A549 (cell line): Measurements from ENCODE around the gene RAB3GAP1. TPM values are rescaled to one million over a fixed set of nuclear protein-coding genes. Genes with fewer than 3 reads are reported as not detected.

Source experiments
- ATAC-seq, 2 experiments: fragments of 200-7000 bp in 1 of 2; fragments of >200 bp in 1 of 2; cut with Nextera tagmentation in 1 of 2; cut with Tn5 transposase in 1 of 2; 3 replicates each; pipeline versions ENCODE4 v1.8.0 to v1.9.1; 2018 to 2020; ENCODE audit warnings: mild to moderate bottlenecking in 1 of 2, moderate library complexity in 1 of 2
- CTCF ChIA-PET: fragments of 300-600 bp; sonication (Branson Sonifier 250); formaldehyde crosslinking; extraction: SDS; loops from one replicate; lab custom pipeline; 2021; ENCODE audit warnings: antibody characterized with exemption, inconsistent platforms; lab: Yijun Ruan, JAX
- POLR2A ChIA-PET: fragments of 350-600 bp; formaldehyde crosslinking; extraction: SDS; loops from one replicate; lab custom pipeline; 2021; ENCODE audit warnings: antibody characterized with exemption, inconsistent platforms; lab: Yijun Ruan, JAX
- DNase-seq, 2 experiments: peaks; one replicate each; pipeline versions ENCODE4 v3.0.0 to v3.0.0-alpha.2; 2011 to 2016; ENCODE audit warnings: low read depth in 1 of 2, low spot score in 1 of 2
- FAIRE-seq: peaks from 2 replicates; lab custom pipeline; 2011; peaks lifted over from hg19 to GRCh38; lab: Jason Lieb, UNC
- H3K27ac ChIP-seq, 2 experiments: fragments of >200 bp; sonication (Bioruptor Twin); formaldehyde crosslinking; 3 replicates each; pipeline ENCODE4 v1.5.1; 2016 to 2017
- H3K4me1 ChIP-seq: fragments of >200 bp; sonication (Bioruptor Twin); formaldehyde crosslinking; 3 replicates; pipeline ENCODE4 v1.6.1; 2016
- H3K4me2 ChIP-seq: fragments of >200 bp; sonication (Bioruptor Twin); formaldehyde crosslinking; 3 replicates; pipeline ENCODE4 v1.6.1; 2016
- H3K4me3 ChIP-seq: fragments of >200 bp; sonication (Bioruptor Twin); formaldehyde crosslinking; 3 replicates; pipeline ENCODE4 v1.5.1; 2016
- H3K9me3 ChIP-seq: fragments of >200 bp; sonication (Bioruptor Twin); formaldehyde crosslinking; 3 replicates; pipeline ENCODE4 v1.6.1; 2016
- CBX8 ChIP-seq: fragments of 200-600 bp; sonication (generic); IDR thresholded peaks from 2 replicates; pipeline ENCODE4 v1.6.1; 2016
- FOSL2 ChIP-seq, 2 experiments: fragments of 450-650 bp in 1 of 2; fragments of >200 bp in 1 of 2; sonication (Bioruptor Twin) in 1 of 2; formaldehyde crosslinking; IDR thresholded peaks; 2 replicates each; pipeline versions ENCODE4 v1.5.0 to v1.6.1; 2016 to 2020; ENCODE audit warnings: mild to moderate bottlenecking in 1 of 2, moderate library complexity in 1 of 2
- GATA3 ChIP-seq: IDR thresholded peaks from 2 replicates; pipeline ENCODE4 v1.6.1; 2012; ENCODE audit warnings: borderline replicate concordance
- HEYL ChIP-seq: fragments of 250-450 bp; sonication (Bioruptor Pico); IDR thresholded peaks from 2 replicates; pipeline ENCODE4 v1.8.0; 2021; ENCODE audit warnings: mild to moderate bottlenecking, moderate library complexity
- HOXA7 ChIP-seq: fragments of 250-450 bp; sonication (Bioruptor Pico); IDR thresholded peaks from 2 replicates; pipeline ENCODE4 v1.5.0; 2020; ENCODE audit warnings: mild to moderate bottlenecking, moderate library complexity
- NFE2L2 ChIP-seq: fragments of 150-350 bp; conservative IDR thresholded peaks from 2 replicates; pipeline ENCODE4 v1.6.1; 2014; ENCODE audit warnings: low read length
- NPAS2 ChIP-seq: fragments of 250-450 bp; sonication (Bioruptor Pico); IDR thresholded peaks from 2 replicates; pipeline ENCODE4 v1.8.0; 2022; ENCODE audit warnings: mild to moderate bottlenecking, moderate library complexity, borderline replicate concordance
- NR3C1 ChIP-seq: fragments of >200 bp; sonication (Bioruptor Twin); formaldehyde crosslinking; IDR thresholded peaks from 3 replicates; pipeline ENCODE4 v1.6.1; 2017
- PHF8 ChIP-seq: fragments of 200-600 bp; sonication (generic); IDR thresholded peaks from 2 replicates; pipeline ENCODE4 v1.6.1; 2016; ENCODE audit warnings: low read depth, mild to moderate bottlenecking, antibody characterized with exemption, moderate library complexity, borderline replicate concordance
- RAD21 ChIP-seq, 2 experiments: fragments of >200 bp in 1 of 2; sonication (Bioruptor Twin) in 1 of 2; formaldehyde crosslinking in 1 of 2; IDR thresholded peaks in 1 of 2; conservative IDR thresholded peaks in 1 of 2; 2 replicates in 1 of 2; 3 replicates in 1 of 2; pipeline ENCODE4 v1.6.1; 2012 to 2018; ENCODE audit warnings: inconsistent platforms in 1 of 2
- ZC3H11A ChIP-seq: fragments of 450-650 bp; IDR thresholded peaks from 2 replicates; pipeline ENCODE4 v1.6.1; 2014; ENCODE audit warnings: antibody characterized with exemption, mild to moderate bottlenecking
- ZFP36 ChIP-seq: fragments of 450-650 bp; IDR thresholded peaks from 2 replicates; pipeline ENCODE4 v1.6.1; 2014; ENCODE audit warnings: borderline replicate concordance; ENCODE audit not compliant: partially characterized antibody
- WGBS: methylation state at CpG from one replicate; pipeline ENCODE4 v1.1.6; 2017; ENCODE audit errors: missing lambda C conversion rate; 5-methylcytosine and 5-hydroxymethylcytosine counted together
- polyA plus RNA-seq, 4 experiments: library from polyadenylated mRNA; depleted of rRNA in 3 of 4; stranded (reverse); fragments of >200 nt; fragmentation: RNase III in 1 of 4; extraction: RNeasy Plus Mini Kit Qiagen cat#74134 plus additional on column Dnase treatment in 1 of 4; gene quantifications; 2 replicates in 3 of 4; 3 replicates in 1 of 4; pipeline ENCODE4 v1.2.3, GENCODE V29; 2011 to 2017
- TF ChIP-seq, protein P1 (sequence below): IDR thresholded peaks from 2 replicates; pipeline ENCODE4 v1.6.1; 2012
- TF ChIP-seq, protein P2 (sequence below): fragments of 200-600 bp; sonication (generic); IDR thresholded peaks from 2 replicates; pipeline ENCODE4 v1.6.1; 2016; ENCODE audit warnings: antibody characterized with exemption, mild to moderate bottlenecking, moderate library complexity
- TF ChIP-seq, protein P3 (sequence below): fragments of 450-650 bp; IDR thresholded peaks from 2 replicates; pipeline ENCODE4 v1.6.1; 2014; ENCODE audit warnings: antibody characterized with exemption
- TF ChIP-seq, protein P4 (sequence below): fragments of >200 bp; sonication (Bioruptor Twin); formaldehyde crosslinking; IDR thresholded peaks from 3 replicates; pipeline ENCODE4 v1.5.1; 2016
- TF ChIP-seq, protein P5 (sequence below): IDR thresholded peaks from 2 replicates; pipeline ENCODE4 v1.6.1; 2012; ENCODE audit warnings: low read depth, borderline replicate concordance
- TF ChIP-seq, protein P6 (sequence below): fragments of 250-450 bp; sonication (Bioruptor Pico); IDR thresholded peaks from 2 replicates; pipeline ENCODE4 v1.5.0; 2020; ENCODE audit warnings: low read depth, mild to moderate bottlenecking, moderate library complexity

RAB3GAP1 gene
- polyA plus RNA-seq, 2 of the 4 experiments (the other 2 are of a cell fraction) = 29.7 to 44.6 TPM

DNA sequence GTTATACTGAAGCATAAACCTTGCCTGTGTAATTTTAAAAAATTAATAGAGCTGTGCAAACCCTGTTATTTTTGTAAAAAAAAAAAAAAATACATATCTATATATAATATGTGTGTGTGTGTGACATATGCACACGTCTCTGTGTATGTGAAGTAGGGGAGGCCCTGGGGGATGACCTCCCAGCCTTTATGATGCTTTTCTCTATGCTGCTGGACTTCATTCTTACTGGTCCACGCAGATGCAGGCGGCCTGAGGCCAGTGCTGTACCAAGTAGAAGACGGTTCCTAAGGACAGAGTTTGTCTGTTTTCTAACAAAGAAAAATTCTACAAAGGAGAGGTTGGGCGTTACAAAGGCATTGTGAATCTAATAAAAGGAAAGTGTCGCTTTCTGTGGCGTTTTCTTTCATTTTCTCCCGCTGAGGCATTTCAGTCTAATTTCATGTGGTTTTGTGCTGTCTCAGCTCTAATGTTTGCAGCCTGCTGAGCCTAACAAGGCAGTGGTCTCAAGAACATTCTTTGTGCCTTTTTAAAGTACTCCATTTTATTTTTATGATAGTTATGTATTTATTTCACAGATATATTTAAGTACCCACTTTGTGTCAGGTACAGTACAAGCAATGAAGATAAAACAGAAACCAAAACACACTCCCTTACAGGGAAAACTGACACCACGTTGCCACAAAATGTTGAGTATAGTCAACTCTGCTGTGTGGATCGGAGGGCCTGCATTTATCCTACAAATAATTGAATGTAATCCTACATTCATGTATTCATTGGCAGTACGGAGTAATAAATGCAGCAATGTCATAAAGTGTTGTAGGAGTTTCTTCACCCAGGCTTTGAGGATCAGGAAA is 118.0 kb downstream of the RAB3GAP1 start:
- DNase-seq (no peak), ATAC-seq (no peak), FAIRE-seq (no peak)
- H3K4me3 ChIP-seq = no peak overlapping the region
- no peak overlapping the region for H3K4me2 ChIP-seq
- H3K9me3 ChIP-seq = no peaks in the 10 kb centered on the region
- CTCF ChIA-PET = interaction anchor here (0.6 to 1.9 kb wide), 2 partner anchors 165 to 1172 kb away, joined by 4 to 5 read pairs; no protein-coding TSS in a partner anchor
- TF ChIP-seq, protein P1, sequence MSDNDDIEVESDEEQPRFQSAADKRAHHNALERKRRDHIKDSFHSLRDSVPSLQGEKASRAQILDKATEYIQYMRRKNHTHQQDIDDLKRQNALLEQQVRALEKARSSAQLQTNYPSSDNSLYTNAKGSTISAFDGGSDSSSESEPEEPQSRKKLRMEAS = no peak
- no peak for TF ChIP-seq HOXA7 (CRISPR knock-in tag)
- no peak for TF ChIP-seq NR3C1
- TF ChIP-seq, protein P2, sequence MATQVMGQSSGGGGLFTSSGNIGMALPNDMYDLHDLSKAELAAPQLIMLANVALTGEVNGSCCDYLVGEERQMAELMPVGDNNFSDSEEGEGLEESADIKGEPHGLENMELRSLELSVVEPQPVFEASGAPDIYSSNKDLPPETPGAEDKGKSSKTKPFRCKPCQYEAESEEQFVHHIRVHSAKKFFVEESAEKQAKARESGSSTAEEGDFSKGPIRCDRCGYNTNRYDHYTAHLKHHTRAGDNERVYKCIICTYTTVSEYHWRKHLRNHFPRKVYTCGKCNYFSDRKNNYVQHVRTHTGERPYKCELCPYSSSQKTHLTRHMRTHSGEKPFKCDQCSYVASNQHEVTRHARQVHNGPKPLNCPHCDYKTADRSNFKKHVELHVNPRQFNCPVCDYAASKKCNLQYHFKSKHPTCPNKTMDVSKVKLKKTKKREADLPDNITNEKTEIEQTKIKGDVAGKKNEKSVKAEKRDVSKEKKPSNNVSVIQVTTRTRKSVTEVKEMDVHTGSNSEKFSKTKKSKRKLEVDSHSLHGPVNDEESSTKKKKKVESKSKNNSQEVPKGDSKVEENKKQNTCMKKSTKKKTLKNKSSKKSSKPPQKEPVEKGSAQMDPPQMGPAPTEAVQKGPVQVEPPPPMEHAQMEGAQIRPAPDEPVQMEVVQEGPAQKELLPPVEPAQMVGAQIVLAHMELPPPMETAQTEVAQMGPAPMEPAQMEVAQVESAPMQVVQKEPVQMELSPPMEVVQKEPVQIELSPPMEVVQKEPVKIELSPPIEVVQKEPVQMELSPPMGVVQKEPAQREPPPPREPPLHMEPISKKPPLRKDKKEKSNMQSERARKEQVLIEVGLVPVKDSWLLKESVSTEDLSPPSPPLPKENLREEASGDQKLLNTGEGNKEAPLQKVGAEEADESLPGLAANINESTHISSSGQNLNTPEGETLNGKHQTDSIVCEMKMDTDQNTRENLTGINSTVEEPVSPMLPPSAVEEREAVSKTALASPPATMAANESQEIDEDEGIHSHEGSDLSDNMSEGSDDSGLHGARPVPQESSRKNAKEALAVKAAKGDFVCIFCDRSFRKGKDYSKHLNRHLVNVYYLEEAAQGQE = no peak
- TF ChIP-seq CBX8 = no peak
- TF ChIP-seq, protein P3, sequence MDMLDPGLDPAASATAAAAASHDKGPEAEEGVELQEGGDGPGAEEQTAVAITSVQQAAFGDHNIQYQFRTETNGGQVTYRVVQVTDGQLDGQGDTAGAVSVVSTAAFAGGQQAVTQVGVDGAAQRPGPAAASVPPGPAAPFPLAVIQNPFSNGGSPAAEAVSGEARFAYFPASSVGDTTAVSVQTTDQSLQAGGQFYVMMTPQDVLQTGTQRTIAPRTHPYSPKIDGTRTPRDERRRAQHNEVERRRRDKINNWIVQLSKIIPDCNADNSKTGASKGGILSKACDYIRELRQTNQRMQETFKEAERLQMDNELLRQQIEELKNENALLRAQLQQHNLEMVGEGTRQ = no peak
- no peak for TF ChIP-seq HEYL
- TF ChIP-seq ZC3H11A = no peak
- no peak for TF ChIP-seq ZFP36
- TF ChIP-seq FOSL2 (IDR thresholded peaks at IDR 0.05) = no peak
- no peak for TF ChIP-seq FOSL2 (CRISPR knock-in tag; IDR thresholded peaks at IDR 0.05)
- TF ChIP-seq, protein P4, sequence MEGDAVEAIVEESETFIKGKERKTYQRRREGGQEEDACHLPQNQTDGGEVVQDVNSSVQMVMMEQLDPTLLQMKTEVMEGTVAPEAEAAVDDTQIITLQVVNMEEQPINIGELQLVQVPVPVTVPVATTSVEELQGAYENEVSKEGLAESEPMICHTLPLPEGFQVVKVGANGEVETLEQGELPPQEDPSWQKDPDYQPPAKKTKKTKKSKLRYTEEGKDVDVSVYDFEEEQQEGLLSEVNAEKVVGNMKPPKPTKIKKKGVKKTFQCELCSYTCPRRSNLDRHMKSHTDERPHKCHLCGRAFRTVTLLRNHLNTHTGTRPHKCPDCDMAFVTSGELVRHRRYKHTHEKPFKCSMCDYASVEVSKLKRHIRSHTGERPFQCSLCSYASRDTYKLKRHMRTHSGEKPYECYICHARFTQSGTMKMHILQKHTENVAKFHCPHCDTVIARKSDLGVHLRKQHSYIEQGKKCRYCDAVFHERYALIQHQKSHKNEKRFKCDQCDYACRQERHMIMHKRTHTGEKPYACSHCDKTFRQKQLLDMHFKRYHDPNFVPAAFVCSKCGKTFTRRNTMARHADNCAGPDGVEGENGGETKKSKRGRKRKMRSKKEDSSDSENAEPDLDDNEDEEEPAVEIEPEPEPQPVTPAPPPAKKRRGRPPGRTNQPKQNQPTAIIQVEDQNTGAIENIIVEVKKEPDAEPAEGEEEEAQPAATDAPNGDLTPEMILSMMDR = no peak
- no peak for TF ChIP-seq PHF8
- TF ChIP-seq, protein P5, sequence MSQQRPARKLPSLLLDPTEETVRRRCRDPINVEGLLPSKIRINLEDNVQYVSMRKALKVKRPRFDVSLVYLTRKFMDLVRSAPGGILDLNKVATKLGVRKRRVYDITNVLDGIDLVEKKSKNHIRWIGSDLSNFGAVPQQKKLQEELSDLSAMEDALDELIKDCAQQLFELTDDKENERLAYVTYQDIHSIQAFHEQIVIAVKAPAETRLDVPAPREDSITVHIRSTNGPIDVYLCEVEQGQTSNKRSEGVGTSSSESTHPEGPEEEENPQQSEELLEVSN = no peak
- no peak for TF ChIP-seq GATA3
- TF ChIP-seq NPAS2 = no peak
- TF ChIP-seq, protein P6, sequence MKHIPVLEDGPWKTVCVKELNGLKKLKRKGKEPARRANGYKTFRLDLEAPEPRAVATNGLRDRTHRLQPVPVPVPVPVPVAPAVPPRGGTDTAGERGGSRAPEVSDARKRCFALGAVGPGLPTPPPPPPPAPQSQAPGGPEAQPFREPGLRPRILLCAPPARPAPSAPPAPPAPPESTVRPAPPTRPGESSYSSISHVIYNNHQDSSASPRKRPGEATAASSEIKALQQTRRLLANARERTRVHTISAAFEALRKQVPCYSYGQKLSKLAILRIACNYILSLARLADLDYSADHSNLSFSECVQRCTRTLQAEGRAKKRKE (CRISPR knock-in tag) = no peak
- TF ChIP-seq NFE2L2 = no peak
- TF ChIP-seq RAD21 (conservative IDR thresholded peaks at IDR 0.05 in 1 of 2, IDR thresholded peaks at IDR 0.05 in 1 of 2) = no peak
- H3K27ac ChIP-seq = no peak overlapping the region
- WGBS = 93% methylated on average over 11 of the region's 11 CpGs
- POLR2A ChIA-PET = no interaction called here
- H3K4me1 ChIP-seq = no peaks in the 10 kb centered on the region
